ENCODE data around the gene TRPV3.
"Not testable (repeated sequence)": the region's sequence is repeated elsewhere in the genome, so short reads cannot be mapped to it uniquely, and the experiment has no call there.

DNA sequence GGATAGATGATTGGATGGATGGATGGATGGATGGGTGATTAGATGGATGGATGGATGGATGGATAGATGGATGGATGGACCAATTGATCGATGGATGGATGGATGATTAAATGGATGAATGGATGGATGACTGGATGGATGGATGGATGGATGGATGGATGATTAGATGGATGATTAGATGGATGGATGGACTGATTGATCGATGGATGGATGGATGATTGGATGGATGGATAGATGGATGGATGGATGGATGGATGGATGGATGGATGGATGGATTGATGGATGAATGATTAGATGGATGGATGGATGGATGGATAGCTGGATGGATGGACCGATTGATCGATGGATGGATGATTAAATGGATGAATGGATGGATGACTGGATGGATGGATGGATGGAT lies 38.1 kb downstream of the TRPV3 start:
- TF ChIP-seq, protein P1, sequence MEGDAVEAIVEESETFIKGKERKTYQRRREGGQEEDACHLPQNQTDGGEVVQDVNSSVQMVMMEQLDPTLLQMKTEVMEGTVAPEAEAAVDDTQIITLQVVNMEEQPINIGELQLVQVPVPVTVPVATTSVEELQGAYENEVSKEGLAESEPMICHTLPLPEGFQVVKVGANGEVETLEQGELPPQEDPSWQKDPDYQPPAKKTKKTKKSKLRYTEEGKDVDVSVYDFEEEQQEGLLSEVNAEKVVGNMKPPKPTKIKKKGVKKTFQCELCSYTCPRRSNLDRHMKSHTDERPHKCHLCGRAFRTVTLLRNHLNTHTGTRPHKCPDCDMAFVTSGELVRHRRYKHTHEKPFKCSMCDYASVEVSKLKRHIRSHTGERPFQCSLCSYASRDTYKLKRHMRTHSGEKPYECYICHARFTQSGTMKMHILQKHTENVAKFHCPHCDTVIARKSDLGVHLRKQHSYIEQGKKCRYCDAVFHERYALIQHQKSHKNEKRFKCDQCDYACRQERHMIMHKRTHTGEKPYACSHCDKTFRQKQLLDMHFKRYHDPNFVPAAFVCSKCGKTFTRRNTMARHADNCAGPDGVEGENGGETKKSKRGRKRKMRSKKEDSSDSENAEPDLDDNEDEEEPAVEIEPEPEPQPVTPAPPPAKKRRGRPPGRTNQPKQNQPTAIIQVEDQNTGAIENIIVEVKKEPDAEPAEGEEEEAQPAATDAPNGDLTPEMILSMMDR (optimal IDR thresholded peaks at IDR 0.05 in 1 of 3, IDR thresholded peaks at IDR 0.05 in 1 of 3, conservative IDR thresholded peaks at IDR 0.05 in 1 of 3; ENCODE audit: extremely low read depth in 1 of 3, insufficient read depth in 2 of 3, low read length in 3 of 3), result not testable (repeated sequence)
- TF ChIP-seq EZH2 (IDR thresholded peaks at IDR 0.05; ENCODE audit: low read length), result not testable (repeated sequence)

Measured in keratinocyte (primary cell).